OCI-LY3 (cell line): ENCODE results near the gene ZNF219.

Experiments
- H2AFZ ChIP-seq: fragments of 200-600, 300-600 bp; shearing (Covaris generic); 2 replicates; pipeline ENCODE4 v1.6.0; 2014; ENCODE audit warnings: antibody characterized with exemption, low read depth, low read length
- H3K27ac ChIP-seq: fragments of 200-600, 300-600 bp; sonication (generic); 2 replicates; pipeline ENCODE4 v1.5.1; 2014; ENCODE audit warnings: mild to moderate bottlenecking, low read length, moderate library complexity, mixed read lengths
- H3K27me3 ChIP-seq: fragments of 200-600, 300-600 bp; sonication (generic); 2 replicates; pipeline ENCODE4 v1.6.1; 2014; ENCODE audit warnings: low read depth, low read length, mixed read lengths
- H3K36me3 ChIP-seq: fragments of 200-600, 300-600 bp; sonication (generic); replicated peaks from 2 replicates; pipeline ENCODE3; 2014; ENCODE audit warnings: low read depth, low read length, mixed read lengths
- H3K4me1 ChIP-seq: fragments of 300-600, 200-600 bp; sonication (generic); 2 replicates; pipeline ENCODE4 v1.6.1; 2014; ENCODE audit warnings: low read length, mixed read lengths
- H3K4me2 ChIP-seq: fragments of 200-600, 300-600 bp; sonication (generic); 2 replicates; pipeline ENCODE4 v1.6.1; 2014; ENCODE audit warnings: low read length, mixed read lengths
- H3K4me3 ChIP-seq: fragments of 300-600, 200-600 bp; sonication (generic); 2 replicates; pipeline ENCODE4 v1.5.1; 2014; ENCODE audit warnings: antibody characterized with exemption, mild to moderate bottlenecking, low read length, moderate library complexity
- H3K79me2 ChIP-seq: fragments of 300-600, 200-600 bp; shearing (Covaris generic); 2 replicates; pipeline ENCODE4 v1.6.1; 2014; ENCODE audit warnings: mild to moderate bottlenecking, low read length, mixed read lengths
- H3K9ac ChIP-seq: fragments of 300-600, 200-600 bp; shearing (Covaris generic); 2 replicates; pipeline ENCODE4 v1.6.0; 2014; ENCODE audit warnings: mild to moderate bottlenecking, low read length, moderate library complexity
- H3K9me3 ChIP-seq: fragments of 200-600, 300-600 bp; shearing (Covaris generic); 2 replicates; pipeline ENCODE4 v1.6.1; 2014; ENCODE audit warnings: low read length, mixed read lengths; ENCODE audit not compliant: insufficient read depth
- H4K20me1 ChIP-seq: fragments of 200-600, 300-600 bp; sonication (generic); 2 replicates; pipeline ENCODE4 v1.6.1; 2016; ENCODE audit warnings: low read length, mixed read lengths; ENCODE audit not compliant: insufficient read depth
- EZH2phosphoT487 ChIP-seq: fragments of 200-600 bp; shearing (Covaris generic); IDR thresholded peaks from 2 replicates; pipeline ENCODE4 v1.6.1; 2018; ENCODE audit warnings: antibody characterized with exemption, mixed run types, low read depth
- TF ChIP-seq, protein P1 (sequence below): fragments of 200-600, 300-600 bp; sonication (generic); IDR thresholded peaks from 2 replicates; pipeline ENCODE4 v1.5.1; 2014; ENCODE audit warnings: antibody characterized with exemption, low read length, low read depth

ZNF219 gene

DNA sequence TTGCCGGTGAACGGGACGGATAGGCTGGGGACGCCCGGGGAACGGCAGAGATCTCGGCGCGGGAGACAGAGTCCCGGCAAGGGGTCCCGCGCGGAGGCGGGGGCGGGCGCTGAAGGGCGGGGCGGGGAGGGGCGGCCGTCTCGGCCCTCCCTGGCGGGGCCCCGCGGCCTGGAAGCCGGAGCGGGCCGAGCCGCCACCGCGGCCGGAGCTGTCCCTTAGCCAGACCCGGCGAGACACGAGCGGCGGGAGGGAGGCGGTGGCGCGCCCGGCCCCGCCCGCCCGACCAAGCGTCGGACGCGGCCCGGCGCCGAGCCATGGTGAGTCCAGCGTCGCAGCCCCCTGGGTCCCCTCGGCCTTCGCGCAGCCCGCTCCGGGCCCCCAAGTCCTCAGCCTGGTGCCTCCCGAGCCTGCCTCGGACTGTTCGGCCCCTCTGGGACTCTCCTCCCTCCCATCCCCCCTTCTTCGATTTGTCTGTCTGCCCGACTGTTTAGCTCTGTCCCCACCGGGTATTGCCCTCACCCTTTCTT is 28.3 kb downstream of the ZNF219 start, which contains the start of gene ARHGEF40:
ARHGEF40 (plus strand) TSS at position 222 of the 527 bp plus-strand sequence; CDS start at position 315, 93 bp downstream.
- peaks cover 36% of the 10 kb centered on the region for H3K27me3 ChIP-seq
- peak within 1 kb of the TSS; percentile 89 for H3K9ac ChIP-seq
- H3K79me2 ChIP-seq: no peaks in the 10 kb centered on the region
- H3K36me3 ChIP-seq: no peaks in the 10 kb centered on the region
- H3K4me2 ChIP-seq: peak within 1 kb of the TSS; percentile 93
- peak within 1 kb of the TSS; percentile 65 for H3K27ac ChIP-seq
- peak within 1 kb of the TSS; percentile 73 for H2AFZ ChIP-seq
- no peaks in the 10 kb centered on the region for H3K9me3 ChIP-seq
- H3K4me3 ChIP-seq: peak within 1 kb of the TSS; percentile 84
- H4K20me1 ChIP-seq: no peaks in the 10 kb centered on the region
- peaks cover 38% of the 10 kb centered on the region for H3K4me1 ChIP-seq
- TF ChIP-seq, protein P1, sequence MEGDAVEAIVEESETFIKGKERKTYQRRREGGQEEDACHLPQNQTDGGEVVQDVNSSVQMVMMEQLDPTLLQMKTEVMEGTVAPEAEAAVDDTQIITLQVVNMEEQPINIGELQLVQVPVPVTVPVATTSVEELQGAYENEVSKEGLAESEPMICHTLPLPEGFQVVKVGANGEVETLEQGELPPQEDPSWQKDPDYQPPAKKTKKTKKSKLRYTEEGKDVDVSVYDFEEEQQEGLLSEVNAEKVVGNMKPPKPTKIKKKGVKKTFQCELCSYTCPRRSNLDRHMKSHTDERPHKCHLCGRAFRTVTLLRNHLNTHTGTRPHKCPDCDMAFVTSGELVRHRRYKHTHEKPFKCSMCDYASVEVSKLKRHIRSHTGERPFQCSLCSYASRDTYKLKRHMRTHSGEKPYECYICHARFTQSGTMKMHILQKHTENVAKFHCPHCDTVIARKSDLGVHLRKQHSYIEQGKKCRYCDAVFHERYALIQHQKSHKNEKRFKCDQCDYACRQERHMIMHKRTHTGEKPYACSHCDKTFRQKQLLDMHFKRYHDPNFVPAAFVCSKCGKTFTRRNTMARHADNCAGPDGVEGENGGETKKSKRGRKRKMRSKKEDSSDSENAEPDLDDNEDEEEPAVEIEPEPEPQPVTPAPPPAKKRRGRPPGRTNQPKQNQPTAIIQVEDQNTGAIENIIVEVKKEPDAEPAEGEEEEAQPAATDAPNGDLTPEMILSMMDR: no peak
- TF ChIP-seq EZH2phosphoT487: no peak

DNA sequence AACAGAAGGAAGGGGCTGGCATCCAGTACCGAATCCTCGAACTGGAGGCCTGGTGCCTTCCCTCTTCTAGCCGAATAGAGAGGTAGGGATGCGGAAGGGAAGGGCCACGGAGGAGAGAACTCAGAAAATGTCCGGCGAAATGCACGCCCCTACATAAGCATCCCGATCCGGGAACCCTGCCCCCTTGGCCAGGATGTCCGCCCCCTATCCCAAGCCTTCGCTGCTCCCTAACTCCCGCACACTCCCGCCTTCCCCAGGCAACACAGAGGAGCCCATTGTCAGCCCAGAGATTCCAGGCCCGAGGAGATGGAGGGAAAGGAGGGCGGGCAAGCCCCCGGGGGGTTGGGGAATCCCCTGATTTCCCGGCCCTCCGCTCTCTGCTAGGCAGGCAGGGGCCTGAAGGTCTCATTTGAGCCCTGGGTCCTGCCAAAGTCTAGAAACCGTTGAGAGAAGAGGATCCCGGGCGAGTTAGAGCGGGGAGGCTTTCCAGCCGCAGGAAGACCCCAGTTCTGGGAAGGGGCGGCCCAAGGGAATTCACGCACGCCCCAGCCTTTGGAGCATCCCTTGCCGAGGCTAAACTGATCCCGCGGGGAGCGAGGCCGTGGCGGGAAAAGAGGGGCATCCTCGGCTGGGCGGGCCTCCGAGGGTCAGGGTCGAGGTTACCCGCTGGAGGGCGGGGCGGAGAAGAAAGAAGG is 28.9 kb downstream of the ZNF219 start:
- peak overlapping the region; percentile 93 for H3K4me2 ChIP-seq
- no peak overlapping the region for H3K27ac ChIP-seq
- H2AFZ ChIP-seq: peak overlapping the region; percentile 73
- peaks cover 41% of the 10 kb centered on the region for H3K27me3 ChIP-seq
- H4K20me1 ChIP-seq: no peaks in the 10 kb centered on the region
- no peak for TF ChIP-seq EZH2phosphoT487
- TF ChIP-seq, protein P1: no peak
- H3K36me3 ChIP-seq: no peaks in the 10 kb centered on the region
- H3K9me3 ChIP-seq: no peaks in the 10 kb centered on the region
- peak overlapping the region; percentile 89 for H3K9ac ChIP-seq
- peak overlapping the region; percentile 84 for H3K4me3 ChIP-seq
- peaks cover 38% of the 10 kb centered on the region for H3K4me1 ChIP-seq
- no peaks in the 10 kb centered on the region for H3K79me2 ChIP-seq

DNA sequence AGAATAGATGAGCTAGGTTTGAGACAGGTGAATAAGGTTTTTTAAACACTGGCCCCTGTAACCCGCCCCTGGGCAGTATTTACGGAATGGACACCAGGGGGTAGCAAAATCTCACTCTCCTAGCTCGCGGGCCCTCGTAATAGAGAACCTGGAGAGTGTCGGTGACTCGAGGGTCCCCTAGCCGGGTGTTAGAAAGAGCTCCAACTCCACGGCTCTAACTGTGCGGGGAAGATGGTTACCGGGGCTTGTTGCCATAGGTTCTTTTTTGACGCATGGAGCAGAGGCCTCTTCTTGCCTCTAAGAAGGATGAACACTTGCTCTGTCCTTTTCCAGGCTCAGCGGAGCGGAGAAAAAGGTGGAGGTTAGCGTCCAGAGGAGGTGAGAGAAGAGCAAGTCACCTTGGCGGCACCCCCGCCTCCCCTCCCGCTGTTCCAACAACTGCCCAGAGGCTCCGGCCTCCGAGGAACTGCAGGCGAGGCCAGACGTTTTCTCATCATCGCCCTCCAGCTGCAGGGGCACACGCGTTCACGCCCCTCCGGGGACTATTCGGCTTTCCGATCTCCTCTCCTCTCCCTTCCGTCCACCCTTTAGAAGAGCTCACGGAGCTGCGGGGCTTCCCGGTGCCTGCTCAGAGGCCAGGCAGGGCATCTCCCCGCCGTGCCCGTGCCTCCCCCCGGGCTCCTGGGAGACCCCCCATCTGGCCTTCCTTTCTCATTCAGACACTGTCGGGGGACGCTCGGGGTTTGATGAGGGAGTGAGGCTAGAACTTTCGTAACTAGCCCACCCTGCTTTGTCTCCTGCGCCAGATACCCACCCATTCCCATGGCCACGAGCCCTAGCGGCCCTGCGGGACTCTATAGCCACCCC is 29.7 kb downstream of the ZNF219 start:
- H3K4me3 ChIP-seq: peak overlapping the region; percentile 84
- peaks cover 38% of the 10 kb centered on the region for H3K4me1 ChIP-seq
- peaks cover 47% of the 10 kb centered on the region for H3K27me3 ChIP-seq
- peak overlapping the region; percentile 89; the same call in 1 of the 2 replicates for H3K9ac ChIP-seq
- H3K4me2 ChIP-seq: peak overlapping the region; percentile 93
- TF ChIP-seq, protein P1: peak; percentile 76
- no peak for TF ChIP-seq EZH2phosphoT487
- no peaks in the 10 kb centered on the region for H3K36me3 ChIP-seq
- H3K9me3 ChIP-seq: no peaks in the 10 kb centered on the region
- H2AFZ ChIP-seq: no peak overlapping the region
- H4K20me1 ChIP-seq: no peaks in the 10 kb centered on the region
- H3K27ac ChIP-seq: no peak overlapping the region
- no peaks in the 10 kb centered on the region for H3K79me2 ChIP-seq
